Pancreas (tissue), 10 donors: ENCODE data around the gene KCNJ15. TPM values are rescaled to one million over a fixed set of nuclear protein-coding genes. Genes with fewer than 3 reads are reported as not detected.

Experiments used
- ATAC-seq, 4 donors: fragments of 200-7000 bp; cut with Tn5 transposase; one replicate each; pipeline versions ENCODE4 v1.8.0 to v1.9.1; 2020; ENCODE audit warnings: mild to moderate bottlenecking in 4 of 4, moderate library complexity in 4 of 4
- DNase-seq, 6 donors: peaks; one replicate each; pipeline ENCODE4 v3.0.0-alpha.2; 2020
- FAIRE-seq: peaks from 2 replicates; lab custom pipeline; 2012; peaks lifted over from hg19 to GRCh38; lab: Jason Lieb, UNC
- H3K27ac ChIP-seq, 4 donors: fragments of 200-600 bp; sonication (generic); 1 replicate in 3 of 4; 2 replicates in 1 of 4; pipeline versions ENCODE4 v1.5.0 to v1.8.0; 2020
- H3K27me3 ChIP-seq, 4 donors: fragments of 200-600 bp; one replicate each; pipeline ENCODE4 v1.8.0; 2021
- H3K36me3 ChIP-seq, 3 donors: fragments of 200-600 bp; sonication (generic) in 1 of 3; one replicate each; pipeline versions ENCODE4 v1.5.0 to v1.8.0; 2020 to 2021
- H3K4me1 ChIP-seq, 3 donors: fragments of 200-600 bp; one replicate each; pipeline ENCODE4 v1.8.0; 2021
- H3K4me3 ChIP-seq, 4 donors: fragments of 200-600 bp; sonication (generic) in 2 of 4; one replicate each; pipeline versions ENCODE4 v1.5.0 to v1.8.0; 2020 to 2021
- H3K9me3 ChIP-seq, 4 donors: fragments of 200-600 bp; one replicate each; pipeline ENCODE4 v1.8.0; 2021
- WGBS, 2 donors: extraction: QIAGEN DNeasy Blood & Tissue Kit; methylation state at CpG; one replicate each; pipeline ENCODE4 v1.1.7; 2013; 5-methylcytosine and 5-hydroxymethylcytosine counted together
- intact Hi-C, 3 donors: fragments of 100-400 bp; cut with DNase I; formaldehyde crosslinking; loops; one replicate each; pipeline versions ENCODE4 v1.11.1 to v1.14.2; 2022
- polyA plus RNA-seq, 2 donors: library from polyadenylated mRNA; stranded (reverse); fragments of 200-250 nt; gene quantifications; one replicate each; pipeline ENCODE4 v1.2.3, GENCODE V29; 2013
- total RNA-seq, 6 donors: library from RNA; stranded (reverse); fragmentation: NEBNext Ultra II Directional in 4 of 6; extraction: Animal tissue kit (Norgen Biotek cat#: 25700) in 4 of 6; gene quantifications; one replicate each; pipeline versions ENCODE4 v1.2.1 to v1.2.4, GENCODE V29; 2021 to 2023
- TF ChIP-seq, protein P1 (sequence below), 4 donors: fragments of 200-600 bp; sonication (generic) in 3 of 4; IDR thresholded peaks; one replicate each; pipeline versions ENCODE4 v1.5.0 to v1.8.0; 2021; ENCODE audit warnings: antibody characterized with exemption in 4 of 4
- donor health status: healthy with polysubstance abuse.
- donor health status: DM: no; HTN: no; CAD: no; lungs with moderate emphysema.
- donor health status: DM: no; HTN: no; CAD: no.
- donor health status: control.
- donor health status: control.
- donor health status: Bipolar disorder and iron deficiency.
- donor health status: DM: yes; HTN: yes; CAD: no.
- donor health status: DM: no; HTN: no; CAD: no.
- donor health status: DM: no; HTN: no; CAD: no.
- donor health status: DM: yes; HTN: yes; CAD: no.

KCNJ15 gene
- total and polyA plus RNA-seq, 8 donors, result 16.9 to 48.7 (median 31.0) TPM

DNA sequence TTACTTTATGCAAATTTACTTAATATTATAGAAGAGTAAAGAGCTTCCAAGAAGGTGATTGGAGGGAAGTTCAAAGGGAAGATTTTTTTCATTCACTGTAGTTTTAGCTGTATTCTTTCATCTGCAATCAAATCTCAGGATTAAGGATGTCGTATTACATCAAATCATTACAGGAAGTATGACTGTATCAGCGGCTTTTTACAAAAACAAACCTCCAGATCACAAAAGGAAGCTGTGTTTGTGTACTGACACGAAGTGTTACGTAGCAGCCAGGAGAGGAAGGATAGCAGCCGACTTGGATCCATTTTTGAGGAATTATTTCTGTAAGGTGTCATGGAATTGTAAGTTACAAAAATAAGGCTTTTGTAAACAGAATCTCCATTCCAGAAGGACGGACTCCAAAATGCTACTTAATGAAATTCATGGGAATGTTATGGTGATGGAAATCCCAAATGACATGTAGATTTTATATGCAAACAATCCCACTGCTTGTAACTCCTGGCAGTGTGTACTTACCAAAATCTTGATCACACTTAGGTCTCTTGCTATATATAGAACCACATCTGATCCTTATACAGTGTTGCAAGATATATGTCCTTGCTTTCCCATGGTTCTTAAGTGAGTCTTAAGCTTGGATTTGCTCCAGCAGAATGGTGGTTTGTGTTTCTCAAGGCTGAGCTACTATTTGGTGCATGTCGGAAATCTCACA is 49.8 kb downstream of the KCNJ15 start:
- TF ChIP-seq, protein P1, sequence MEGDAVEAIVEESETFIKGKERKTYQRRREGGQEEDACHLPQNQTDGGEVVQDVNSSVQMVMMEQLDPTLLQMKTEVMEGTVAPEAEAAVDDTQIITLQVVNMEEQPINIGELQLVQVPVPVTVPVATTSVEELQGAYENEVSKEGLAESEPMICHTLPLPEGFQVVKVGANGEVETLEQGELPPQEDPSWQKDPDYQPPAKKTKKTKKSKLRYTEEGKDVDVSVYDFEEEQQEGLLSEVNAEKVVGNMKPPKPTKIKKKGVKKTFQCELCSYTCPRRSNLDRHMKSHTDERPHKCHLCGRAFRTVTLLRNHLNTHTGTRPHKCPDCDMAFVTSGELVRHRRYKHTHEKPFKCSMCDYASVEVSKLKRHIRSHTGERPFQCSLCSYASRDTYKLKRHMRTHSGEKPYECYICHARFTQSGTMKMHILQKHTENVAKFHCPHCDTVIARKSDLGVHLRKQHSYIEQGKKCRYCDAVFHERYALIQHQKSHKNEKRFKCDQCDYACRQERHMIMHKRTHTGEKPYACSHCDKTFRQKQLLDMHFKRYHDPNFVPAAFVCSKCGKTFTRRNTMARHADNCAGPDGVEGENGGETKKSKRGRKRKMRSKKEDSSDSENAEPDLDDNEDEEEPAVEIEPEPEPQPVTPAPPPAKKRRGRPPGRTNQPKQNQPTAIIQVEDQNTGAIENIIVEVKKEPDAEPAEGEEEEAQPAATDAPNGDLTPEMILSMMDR (IDR thresholded peaks at IDR 0.05), result no peak
- H3K36me3 ChIP-seq, result no peaks in the 10 kb centered on the region
- no peak for FAIRE-seq
- DNase-seq, result no peak
- peak in 1 of 4 donors; percentile 49 for ATAC-seq
- peaks cover 0 to 3% (median 3%) of the 10 kb centered on the region in 3 donors for H3K4me1 ChIP-seq
- peaks cover 0 to 4% (median 0%) of the 10 kb centered on the region in 4 donors for H3K27me3 ChIP-seq
- H3K9me3 ChIP-seq, result no peaks in the 10 kb centered on the region
- intact Hi-C loops, result no loop called here
- no peak overlapping the region for H3K4me3 ChIP-seq
- WGBS, 2 donors, result 23 to 39% methylated on average over 7 of the region's 7 CpGs
- H3K27ac ChIP-seq, result peak overlapping the region in 2 of 4 donors; percentile 27 to 31

DNA sequence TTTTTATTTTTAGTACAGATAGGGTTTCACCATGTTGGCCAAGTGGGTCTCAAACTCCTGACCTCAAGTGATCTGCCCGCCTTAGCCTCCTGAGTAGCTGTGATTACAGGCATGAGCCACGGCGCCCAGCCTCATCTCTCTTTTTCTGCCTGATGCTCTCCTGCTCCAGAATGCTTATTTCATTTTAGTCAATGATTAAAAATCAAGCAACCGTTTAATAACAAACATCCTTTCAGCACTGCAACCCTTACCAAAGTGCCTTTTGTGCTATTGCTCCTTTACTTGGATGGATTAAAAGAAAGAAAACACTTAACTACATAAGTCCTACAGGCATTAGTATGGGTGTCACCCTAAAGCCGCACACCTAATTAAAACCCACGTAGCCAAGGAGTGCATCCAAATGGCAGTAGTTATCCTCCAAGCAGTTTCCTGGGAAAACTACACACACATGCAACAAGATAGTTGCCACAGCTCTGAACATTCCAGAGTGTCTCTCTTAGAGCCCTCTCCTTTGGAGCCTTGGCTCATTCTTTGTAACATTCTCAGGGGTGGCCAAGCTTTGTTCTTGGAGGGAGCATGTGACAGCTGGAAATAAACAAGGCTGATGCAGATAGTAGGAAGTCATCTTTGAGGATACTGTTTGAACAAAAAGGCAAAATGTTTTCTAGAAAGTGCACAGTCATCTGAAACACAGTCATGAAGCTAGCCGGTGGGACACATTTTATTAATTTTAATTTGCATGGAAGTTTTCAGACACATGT is 51.2 kb downstream of the KCNJ15 start:
- Histone ChIP-seq H3K27ac (peak overlapping the region in 2 of 4 donors; percentile 25 to 41), H3K4me1 (peaks cover 0 to 3% (median 3%) of the 10 kb centered on the region in 3 donors), H3K4me3 (no peak overlapping the region), H3K9me3 (no peaks in the 10 kb centered on the region), H3K27me3 (peaks cover 0 to 4% (median 0%) of the 10 kb centered on the region in 4 donors), H3K36me3 (no peaks in the 10 kb centered on the region)
- FAIRE-seq (no peak), ATAC-seq (peak; percentile 7 to 54 (median 42)), DNase-seq (no peak)
- TF ChIP-seq, protein P1 (IDR thresholded peaks at IDR 0.05), result no peak
- WGBS, 2 donors, result 35 to 41% methylated on average over 7 of the region's 7 CpGs
- intact Hi-C loops, result no loop called here

DNA sequence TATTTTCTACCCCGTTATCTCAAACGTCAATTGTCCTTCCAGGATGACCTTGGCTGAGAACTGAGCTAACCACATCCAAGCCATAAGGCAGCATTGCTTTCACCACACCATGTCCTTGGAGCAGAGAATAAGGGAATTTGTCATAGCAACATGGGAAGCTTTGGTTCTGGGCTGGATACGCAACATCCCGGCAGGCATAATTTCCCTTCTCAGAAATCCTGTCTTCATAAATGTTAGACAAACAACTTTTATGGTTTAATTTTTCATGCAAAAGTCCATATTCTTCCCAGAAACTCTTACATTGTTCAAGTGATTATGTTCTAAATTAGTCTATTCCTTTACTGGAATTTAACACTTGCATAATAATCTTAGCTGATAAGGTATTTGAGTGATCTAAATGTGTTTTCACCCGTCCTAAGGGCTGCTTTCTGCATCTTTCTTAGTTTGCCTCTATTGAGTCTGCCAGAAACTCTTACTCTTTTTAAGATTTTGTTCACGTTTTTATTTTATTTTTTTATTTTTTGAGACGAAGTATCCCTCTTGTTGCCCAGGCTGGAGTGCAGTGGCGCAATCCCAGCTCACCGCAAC is 51.8 kb downstream of the KCNJ15 start:
- H3K27ac ChIP-seq, result peak overlapping the region in 2 of 4 donors; percentile 25 to 41
- intact Hi-C loops, result no loop called here

DNA sequence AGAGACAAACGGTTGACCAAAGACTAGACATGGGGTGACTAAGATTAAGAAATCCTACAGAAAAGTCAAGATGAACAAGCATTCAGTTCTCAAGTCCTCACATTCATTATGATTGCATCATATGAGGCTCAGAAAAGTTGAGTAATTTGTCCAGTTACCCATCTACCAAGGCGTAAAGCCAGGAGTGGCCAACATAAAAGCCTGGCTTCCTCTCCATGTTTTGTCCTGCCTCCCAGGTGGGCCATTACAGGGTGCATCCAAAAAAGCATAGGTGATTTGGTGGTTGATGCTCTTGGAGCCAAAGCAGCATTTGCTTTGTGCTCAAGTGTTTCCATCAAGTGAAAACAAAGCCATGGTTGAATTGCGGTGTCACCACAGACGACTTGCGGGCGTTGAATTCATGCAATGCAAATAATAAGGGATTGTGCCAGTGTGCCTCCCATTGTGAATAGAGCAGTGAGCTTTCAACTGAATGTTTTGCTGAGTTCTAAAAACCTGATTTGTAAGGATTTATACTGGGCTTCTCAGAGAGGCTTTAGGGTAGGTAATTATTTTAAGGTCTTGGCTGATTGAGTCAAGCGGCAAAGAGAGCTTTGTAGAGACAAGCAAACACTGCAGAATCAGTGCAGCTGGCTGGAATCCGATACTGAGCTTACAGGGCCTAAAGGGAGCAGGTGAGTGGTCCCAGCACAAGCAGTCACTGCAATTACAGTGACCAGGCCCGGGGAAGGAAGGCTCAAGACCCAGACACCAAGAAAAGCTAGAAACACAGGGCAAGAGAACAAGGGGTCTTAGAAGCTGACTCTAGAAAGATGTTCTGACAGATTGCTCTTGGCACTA is 54.1 kb downstream of the KCNJ15 start:
- H3K27me3 ChIP-seq, result peaks cover 0 to 4% (median 0%) of the 10 kb centered on the region in 4 donors
- 85 to 87% methylated on average over 9 of the region's 9 CpGs for WGBS, 2 donors
- TF ChIP-seq, protein P1 (IDR thresholded peaks at IDR 0.05), result no peak
- H3K27ac ChIP-seq, result no peak overlapping the region
- no peak overlapping the region for H3K4me3 ChIP-seq
- H3K9me3 ChIP-seq, result no peaks in the 10 kb centered on the region
- intact Hi-C loops, result no loop called here
- H3K4me1 ChIP-seq, result peaks cover 0 to 3% (median 3%) of the 10 kb centered on the region in 3 donors
- DNase-seq (no peak), FAIRE-seq (no peak), ATAC-seq (no peak)
- no peaks in the 10 kb centered on the region for H3K36me3 ChIP-seq

More for the DNA sequence above, 51.8 kb downstream of the KCNJ15 start:
- WGBS, 2 donors, result 30 to 34% methylated on average over 9 of the region's 9 CpGs
- TF ChIP-seq, protein P1 (IDR thresholded peaks at IDR 0.05), result no peak
- no peak for FAIRE-seq
- Histone ChIP-seq H3K4me3 (no peak overlapping the region), H3K4me1 (peaks cover 0 to 3% (median 3%) of the 10 kb centered on the region in 3 donors), H3K36me3 (no peaks in the 10 kb centered on the region), H3K27me3 (peaks cover 0 to 4% (median under 1%) of the 10 kb centered on the region in 4 donors), H3K9me3 (no peaks in the 10 kb centered on the region)
- no peak for DNase-seq
- ATAC-seq, result peak; percentile 49 to 80 (median 68)
